Epithelial cell of esophagus (primary cell): ENCODE data around the gene CSTF3.

Experiments used
- DNase-seq: peaks from one replicate; pipeline ENCODE4 v3.0.0; 2010; ENCODE audit warnings: low read depth
- H3K4me3 ChIP-seq: 2 replicates; pipeline ENCODE4 v1.5.1; 2011; ENCODE audit warnings: mild to moderate bottlenecking, low read length, control low read depth
- TF ChIP-seq, protein P1 (sequence below): IDR thresholded peaks from 2 replicates; pipeline ENCODE4 v1.5.1; 2011; ENCODE audit warnings: low read depth, mild to moderate bottlenecking, low read length, control low read depth, inconsistent platforms; ENCODE audit not compliant: insufficient read depth; ENCODE audit errors: missing control alignments

CSTF3 gene

DNA sequence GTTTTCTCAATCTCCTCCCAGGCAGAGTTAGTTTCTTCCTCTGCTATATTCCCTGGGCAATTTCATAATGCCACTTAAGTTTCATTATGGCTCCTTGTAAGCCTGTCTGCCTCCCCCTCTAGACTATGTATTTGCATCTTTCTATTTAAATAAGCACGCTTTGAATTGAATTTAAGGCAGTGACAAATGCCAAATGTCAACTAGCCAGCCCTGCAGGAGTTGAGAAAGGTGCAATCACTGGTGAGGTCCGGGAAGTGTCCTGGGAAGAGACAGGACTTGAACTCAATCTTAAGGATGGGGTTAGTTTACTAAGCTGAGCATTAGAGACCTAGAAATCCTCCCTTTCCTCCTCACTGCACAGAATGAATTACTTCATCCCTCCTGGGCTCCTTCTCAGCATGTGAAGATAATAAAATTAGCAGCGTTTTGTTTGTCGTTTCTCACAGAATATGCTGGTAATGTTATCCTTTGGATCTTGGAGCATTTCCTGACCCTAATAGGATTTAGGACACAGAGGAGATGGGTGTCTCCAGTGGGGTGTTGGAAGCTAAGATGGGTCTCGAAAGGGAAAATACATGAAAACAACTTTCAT lies 120.3 kb downstream of the CSTF3 start:
- DNase-seq, result no peak
- H3K4me3 ChIP-seq, result peak overlapping the region; percentile 84
- TF ChIP-seq, protein P1, sequence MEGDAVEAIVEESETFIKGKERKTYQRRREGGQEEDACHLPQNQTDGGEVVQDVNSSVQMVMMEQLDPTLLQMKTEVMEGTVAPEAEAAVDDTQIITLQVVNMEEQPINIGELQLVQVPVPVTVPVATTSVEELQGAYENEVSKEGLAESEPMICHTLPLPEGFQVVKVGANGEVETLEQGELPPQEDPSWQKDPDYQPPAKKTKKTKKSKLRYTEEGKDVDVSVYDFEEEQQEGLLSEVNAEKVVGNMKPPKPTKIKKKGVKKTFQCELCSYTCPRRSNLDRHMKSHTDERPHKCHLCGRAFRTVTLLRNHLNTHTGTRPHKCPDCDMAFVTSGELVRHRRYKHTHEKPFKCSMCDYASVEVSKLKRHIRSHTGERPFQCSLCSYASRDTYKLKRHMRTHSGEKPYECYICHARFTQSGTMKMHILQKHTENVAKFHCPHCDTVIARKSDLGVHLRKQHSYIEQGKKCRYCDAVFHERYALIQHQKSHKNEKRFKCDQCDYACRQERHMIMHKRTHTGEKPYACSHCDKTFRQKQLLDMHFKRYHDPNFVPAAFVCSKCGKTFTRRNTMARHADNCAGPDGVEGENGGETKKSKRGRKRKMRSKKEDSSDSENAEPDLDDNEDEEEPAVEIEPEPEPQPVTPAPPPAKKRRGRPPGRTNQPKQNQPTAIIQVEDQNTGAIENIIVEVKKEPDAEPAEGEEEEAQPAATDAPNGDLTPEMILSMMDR, result no peak

DNA sequence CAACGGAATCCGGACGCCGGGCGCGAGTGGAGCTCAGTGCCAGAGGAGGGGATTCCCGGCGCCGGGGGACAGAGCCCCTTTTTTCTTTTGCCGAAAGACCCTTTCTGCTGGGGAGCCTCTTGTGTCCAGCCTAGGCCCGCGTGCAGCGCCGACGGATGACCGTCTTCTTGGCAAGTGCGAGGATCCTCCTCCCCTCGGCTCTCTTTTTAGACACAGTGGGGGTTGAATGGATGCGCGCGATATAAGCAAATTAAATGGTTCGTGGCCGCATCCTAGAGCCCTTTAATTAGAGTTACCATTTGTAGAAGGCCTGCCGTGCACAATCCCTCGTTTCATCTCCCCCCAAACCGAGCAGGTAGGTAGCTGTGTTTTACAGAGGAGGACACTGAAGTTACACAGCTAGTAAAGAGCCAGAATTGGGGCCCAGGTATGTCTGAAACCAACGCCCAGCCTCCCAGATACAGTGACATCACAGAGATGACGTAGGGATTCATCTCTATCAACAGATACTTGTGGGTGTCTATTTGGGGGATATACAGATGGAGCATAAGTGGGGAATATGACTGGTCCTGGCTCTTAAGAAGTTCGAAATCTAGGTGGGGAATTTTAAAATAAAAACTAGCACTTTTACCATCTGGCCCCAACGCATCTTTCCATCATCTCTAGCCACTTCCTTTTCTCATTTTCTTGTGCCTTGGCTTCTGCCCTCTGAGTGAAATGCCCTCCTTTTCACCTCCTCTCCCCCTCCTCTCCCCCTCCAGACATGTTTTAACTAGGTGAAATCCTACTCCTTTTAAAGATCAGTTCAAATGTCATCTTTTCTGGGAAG lies 121.0 kb downstream of the CSTF3 start:
- TF ChIP-seq, protein P1, result no peak
- peak overlapping the region; percentile 84 for H3K4me3 ChIP-seq
- peak; percentile 60 for DNase-seq

DNA sequence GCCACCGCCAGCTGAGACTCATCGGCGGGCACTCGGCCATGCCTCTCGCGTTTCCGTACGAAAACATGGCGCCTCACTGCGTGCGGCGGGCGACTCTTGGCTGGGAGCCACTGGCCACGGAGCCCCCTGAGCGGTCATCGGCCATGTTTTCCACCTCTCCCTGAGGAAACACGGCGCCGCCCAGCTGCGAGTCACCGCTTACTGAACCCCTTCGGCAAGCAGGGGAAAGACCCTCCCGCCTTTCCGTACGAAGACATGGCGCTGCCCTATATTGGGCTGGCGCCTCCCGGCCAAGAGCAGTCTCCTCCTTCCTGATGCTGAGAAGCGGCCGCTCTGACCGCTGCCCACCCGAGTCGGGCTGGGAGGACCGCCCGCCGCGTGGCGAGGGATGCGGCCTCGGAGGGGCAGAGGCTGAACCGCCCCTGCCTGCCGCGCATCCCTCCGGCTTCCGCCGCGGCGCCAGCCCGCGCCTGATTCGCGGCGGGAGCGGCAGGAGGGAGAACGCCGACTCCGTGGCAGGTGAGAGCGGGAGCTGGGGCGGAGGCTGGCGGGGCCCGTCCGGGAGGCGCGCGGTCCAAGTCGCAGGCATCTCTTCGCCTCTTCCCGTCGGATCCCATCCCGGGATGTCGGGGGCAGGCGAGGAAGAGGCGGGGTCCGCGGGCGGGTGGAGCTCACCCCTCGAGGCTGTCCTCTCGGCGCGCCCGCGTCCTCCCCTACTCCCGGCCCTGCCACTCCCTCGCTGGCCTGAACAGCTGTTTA lies 121.8 kb downstream of the CSTF3 start, which contains the start of gene TCP11L1:
Gene TCP11L1 (plus strand): TSS at position 299 of the 759 bp plus-strand sequence. CDS start 4,202 bp downstream, outside the sequence.
- peak within 1 kb of the TSS; percentile 84 for H3K4me3 ChIP-seq
- peak; percentile 81 for DNase-seq
- TF ChIP-seq, protein P1, result no peak

DNA sequence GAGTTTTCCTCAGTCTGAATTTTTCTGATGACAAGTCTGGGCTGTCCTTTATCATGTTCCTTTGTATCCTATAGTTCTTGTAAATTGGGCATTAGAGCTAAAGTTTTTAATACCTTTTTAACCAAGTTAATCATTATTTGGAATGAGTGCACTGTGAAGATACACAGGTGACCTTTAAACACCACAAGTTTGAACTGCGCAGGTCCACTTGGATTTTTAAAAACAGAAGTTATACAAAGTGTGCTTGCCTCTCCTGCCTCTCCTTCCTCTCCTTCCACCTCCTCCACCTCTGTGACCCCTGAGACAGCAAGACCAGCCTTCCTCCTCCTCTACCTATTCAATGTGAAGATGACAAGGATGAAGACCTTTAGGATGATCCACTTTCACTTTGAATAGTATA lies 126.3 kb downstream of the CSTF3 start:
- H3K4me3 ChIP-seq, result no peak overlapping the region
- DNase-seq, result no peak
- TF ChIP-seq, protein P1, result no peak
